Activated naive CD4-positive, alpha-beta T cell treated with anti-CD3 and anti-CD28 coated beads, Interleukin-2, amount 50 U/mL, for 72 hours (primary cell): ENCODE data around the gene LBHD2. TPM values are rescaled to one million over a fixed set of nuclear protein-coding genes. Genes with fewer than 3 reads are reported as not detected.
A peak's percentile ranks its signal among the peaks of the same experiment; 100 is the strongest.

Experiments used
- ATAC-seq, 2 donors: fragments of 150-1000 bp; cut with Tn5 transposase; 2 replicates each; pipeline ENCODE4 v1.10.0; 2021; ENCODE audit warnings: mild to moderate bottlenecking in 2 of 2, moderate library complexity in 2 of 2
- DNase-seq, 2 donors: peaks; one replicate each; pipeline ENCODE4 v3.0.0; 2021 to 2022; ENCODE audit warnings: low spot score in 2 of 2
- H3K27ac Mint-ChIP-seq, 2 donors: one replicate each; pipeline ENCODE4 v1.8.0; 2022; ENCODE audit warnings: mild to moderate bottlenecking in 2 of 2, mixed read lengths in 2 of 2
- H3K36me3 Mint-ChIP-seq, 2 donors: one replicate each; pipeline ENCODE4 v1.8.0; 2022; ENCODE audit warnings: mixed read lengths in 2 of 2
- H3K9me3 Mint-ChIP-seq, 2 donors: one replicate each; pipeline ENCODE4 v1.8.0; 2022; ENCODE audit warnings: mixed read lengths in 2 of 2
- total RNA-seq, 2 donors: library from RNA; stranded (reverse); gene quantifications; one replicate each; pipeline ENCODE4 v1.2.3, GENCODE V29; 2022

Gene LBHD2
- total RNA-seq, 2 donors from 2014 or later: not detected

DNA sequence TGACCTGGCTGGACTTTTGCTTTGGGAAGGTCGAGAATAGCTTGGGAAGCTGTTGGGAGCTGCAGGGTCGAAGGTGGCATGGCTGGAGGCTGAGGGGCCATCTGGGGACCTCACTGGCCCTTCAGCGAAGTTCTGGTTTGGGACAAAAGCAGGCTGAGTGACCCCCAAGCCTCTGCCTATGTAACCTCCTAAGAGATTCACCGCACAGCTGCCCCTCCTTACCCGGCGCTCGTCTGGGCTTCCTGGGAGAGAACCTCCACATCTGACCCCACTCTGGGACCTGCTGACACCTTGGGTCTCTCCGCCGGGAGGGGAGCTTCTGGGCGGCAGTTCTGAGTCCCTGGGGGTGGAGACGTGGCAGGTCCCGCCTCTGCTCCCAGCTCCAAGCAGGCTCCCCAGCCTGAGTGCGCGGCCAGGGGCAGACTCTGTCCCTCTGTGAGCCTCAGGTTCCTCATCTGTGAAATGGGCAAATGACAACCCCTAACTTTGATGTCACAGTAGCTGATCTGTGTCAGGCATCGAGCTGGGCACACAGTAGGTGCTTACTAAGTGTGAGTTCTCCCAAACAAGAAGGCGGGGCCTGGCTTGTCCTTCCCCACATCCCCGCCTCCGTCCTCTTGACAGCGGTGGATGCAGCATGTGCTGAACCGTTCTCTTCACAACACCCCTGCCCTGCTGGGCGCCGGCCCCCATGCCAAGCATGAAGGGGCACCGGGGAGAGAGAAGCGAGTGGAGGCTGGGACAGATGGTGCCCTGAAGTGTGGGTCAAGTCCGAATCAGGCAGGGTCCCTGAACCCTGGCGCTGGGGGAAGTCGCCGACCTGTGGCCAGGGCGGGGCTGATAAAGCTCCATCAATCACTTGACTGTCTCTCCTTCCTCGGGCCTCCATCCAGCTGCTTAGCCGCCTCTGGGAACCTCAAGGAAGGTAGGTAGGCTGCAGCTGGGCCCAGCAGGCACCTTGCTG, 14.3 kb downstream of the LBHD2 start:
- Mint-ChIP-seq H3K36me3 (no peaks in the 10 kb centered on the region), H3K9me3 (no peaks in the 10 kb centered on the region), H3K27ac (no peak overlapping the region)
- DNase-seq (no peak), ATAC-seq (no peak)

DNA sequence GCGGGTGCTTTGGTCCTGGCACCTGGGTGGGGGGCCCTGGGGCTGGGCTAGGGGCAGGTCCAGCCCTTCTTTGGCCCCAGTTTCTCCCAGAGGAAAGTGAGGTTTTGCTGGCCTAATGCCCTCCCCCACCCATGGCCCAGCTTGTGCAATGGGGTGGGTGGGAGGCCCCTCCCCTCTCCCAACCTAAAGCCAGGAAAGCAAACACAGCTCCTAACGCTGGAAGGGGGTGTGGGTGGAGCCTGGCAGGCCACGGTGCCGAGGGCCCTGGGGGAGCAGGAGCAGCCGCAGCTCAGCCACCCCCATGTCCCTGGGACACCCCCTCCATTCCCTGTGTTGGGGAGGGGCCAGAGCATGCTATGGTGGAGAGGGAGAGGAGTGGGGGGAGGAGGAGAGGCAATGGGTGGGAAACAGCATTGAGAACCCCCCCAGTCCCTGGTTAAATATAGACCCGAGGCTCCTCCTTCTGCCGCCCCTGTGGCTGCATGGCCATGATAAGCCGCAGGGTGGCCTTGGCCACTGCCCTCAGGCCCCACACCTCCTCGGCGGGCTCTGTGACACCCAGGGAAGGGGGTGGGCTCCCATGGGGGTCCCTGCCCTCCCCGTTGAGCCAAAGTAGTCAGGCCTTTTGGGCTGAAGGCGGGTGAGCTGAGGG, 15.2 kb downstream of the LBHD2 start:
- no peak for ATAC-seq
- H3K36me3 Mint-ChIP-seq: no peaks in the 10 kb centered on the region

DNA sequence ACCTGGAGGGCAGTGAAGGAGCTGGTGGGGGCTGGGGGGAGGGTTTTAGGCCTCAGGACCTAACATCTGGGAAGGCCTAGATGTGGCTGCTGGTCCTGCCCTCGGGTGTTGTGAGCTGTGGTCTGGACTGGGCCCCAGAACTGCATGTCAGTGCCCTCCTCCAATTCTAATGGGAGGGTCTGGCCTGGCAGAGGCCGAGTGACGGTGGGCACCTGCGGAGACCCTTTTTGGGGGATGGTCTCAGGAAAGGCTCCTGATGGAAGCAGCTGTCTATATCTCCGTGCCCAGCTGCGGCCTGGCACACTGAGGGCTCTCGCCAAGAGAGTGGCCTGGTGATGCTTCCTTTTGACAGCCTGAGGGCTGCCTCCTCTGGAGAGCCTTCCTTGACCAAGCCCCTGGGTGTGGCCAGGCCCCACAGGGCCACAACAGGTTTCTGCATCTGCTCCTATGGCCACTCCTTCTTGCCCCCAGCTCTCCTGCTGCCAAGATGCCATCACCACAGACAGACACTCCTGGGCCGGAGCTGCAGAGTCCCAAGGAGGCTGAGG, 15.8 kb downstream of the LBHD2 start:
- Mint-ChIP-seq H3K36me3 (no peaks in the 10 kb centered on the region), H3K27ac (no peak overlapping the region), H3K9me3 (no peaks in the 10 kb centered on the region)
- DNase-seq (no peak), ATAC-seq (no peak)

More for the DNA sequence above, 15.2 kb downstream of the LBHD2 start:
- H3K27ac Mint-ChIP-seq: no peak overlapping the region
- DNase-seq: no peak
- H3K9me3 Mint-ChIP-seq: no peaks in the 10 kb centered on the region

DNA sequence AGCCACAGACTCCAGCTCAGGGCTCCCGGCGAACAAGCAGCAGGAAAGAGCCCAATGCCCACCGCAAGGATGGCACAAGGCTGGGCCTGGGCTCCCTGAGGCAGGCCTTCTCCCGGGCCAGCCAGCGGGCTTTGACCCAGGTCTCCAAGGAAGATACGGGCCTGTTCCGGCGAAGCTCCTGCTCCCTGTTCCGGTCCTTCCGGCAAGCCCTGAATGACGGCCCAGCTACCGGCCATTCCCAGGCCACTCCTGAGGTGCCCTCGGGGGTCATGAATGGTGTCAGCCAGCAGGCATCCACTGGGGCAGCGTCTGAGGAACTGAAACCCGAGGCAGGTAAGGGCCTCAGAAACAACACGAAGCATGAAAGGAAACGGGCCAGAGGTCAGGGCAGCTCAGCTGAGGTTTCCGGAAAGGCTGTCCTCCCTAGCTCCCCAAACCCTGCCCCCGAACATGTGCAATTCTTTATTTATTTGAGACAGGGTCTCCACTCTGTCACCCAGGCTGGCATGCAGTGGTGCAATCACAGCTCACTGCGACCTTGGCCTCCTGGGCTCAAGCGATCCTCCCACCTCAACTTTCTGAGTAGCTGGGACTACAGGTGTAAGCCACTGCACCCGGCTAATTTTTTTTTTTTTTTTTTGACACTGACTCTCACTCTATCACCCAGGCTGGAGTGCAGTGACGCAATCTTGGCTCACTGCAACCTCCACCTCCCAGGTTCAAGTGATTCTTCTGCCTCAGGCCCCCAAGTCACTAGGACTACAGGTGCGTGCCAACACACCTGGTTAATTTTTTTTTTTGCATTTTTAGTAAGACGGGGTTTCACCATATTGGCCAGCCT, 16.5 kb downstream of the LBHD2 start:
- Mint-ChIP-seq H3K36me3 (no peaks in the 10 kb centered on the region), H3K9me3 (no peaks in the 10 kb centered on the region), H3K27ac (no peak overlapping the region)
- ATAC-seq (no peak), DNase-seq (no peak)

DNA sequence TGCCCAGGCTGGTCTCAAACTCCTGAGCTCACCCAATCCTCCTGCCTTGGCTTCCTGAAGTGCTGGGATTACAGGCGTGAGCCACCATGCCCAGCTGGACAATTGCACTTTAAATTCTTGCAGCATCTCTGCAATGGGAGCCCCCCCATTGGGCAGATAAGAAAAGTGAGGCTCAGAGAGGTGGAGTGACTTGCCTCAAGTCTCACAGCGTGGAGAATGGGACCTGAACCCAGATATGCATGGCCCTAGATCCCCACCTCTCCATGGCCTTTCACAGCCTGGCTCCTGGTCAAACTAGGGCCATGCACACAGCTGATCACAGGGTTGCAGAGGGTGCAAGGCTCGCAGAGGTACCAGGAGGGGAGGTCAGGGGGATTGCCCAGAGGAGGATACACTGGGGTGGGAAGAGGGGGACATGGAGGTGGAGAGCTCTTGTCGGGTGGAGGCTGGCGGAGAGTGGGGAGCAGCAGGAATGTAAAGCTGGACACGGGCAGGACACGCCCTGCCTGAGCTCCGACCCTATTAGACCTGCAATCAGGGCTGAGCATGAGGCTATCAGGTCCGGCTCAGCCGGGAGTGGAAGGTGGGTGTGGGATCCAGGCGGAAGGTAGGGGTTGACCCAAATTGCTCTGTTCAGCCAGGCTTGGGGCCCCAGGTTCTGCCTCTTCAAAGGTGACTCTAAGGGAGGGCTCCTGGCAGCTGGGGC, 17.4 kb downstream of the LBHD2 start:
- Mint-ChIP-seq H3K36me3 (no peaks in the 10 kb centered on the region), H3K9me3 (no peaks in the 10 kb centered on the region), H3K27ac (no peak overlapping the region)
- ATAC-seq: no peak
- DNase-seq: no peak

DNA sequence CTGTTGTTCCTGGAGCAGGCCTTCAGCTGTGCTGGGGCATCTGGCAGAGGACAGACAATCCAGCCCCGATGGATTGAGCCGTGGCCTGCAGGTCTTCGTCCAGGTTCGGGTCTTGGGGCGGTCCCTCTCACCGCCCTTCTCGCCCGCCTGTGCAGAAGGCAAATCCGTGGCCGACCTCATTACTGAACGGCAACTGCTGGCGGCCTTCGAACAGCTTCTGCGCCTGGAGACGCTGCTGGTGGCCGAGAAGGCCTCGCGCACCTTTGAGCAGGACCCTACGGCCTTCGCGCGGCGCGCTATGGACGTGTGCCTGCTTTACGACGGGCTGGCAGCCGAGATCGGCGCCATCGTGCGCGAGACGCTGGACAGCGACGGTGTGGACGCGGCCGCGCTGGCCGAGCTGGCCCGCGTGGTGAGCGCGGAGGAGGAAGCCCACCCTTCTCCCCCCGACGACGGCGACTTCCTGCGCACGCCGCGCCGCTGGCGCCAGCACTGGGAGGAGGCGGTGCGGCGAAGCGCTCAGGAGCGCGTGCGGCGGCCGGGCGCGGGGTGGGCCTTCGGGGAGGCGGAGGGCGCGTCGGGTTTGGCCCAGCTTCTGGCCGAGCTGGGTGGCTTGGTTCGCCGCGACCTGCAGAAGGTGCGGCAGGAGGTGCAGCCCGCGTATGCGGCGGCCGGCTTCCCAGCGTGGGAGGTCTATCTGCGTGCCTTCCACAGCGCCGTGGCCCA, 18.1 kb downstream of the LBHD2 start:
- Mint-ChIP-seq H3K27ac (no peak overlapping the region), H3K9me3 (no peaks in the 10 kb centered on the region), H3K36me3 (no peaks in the 10 kb centered on the region)
- ATAC-seq: no peak
- DNase-seq: no peak

DNA sequence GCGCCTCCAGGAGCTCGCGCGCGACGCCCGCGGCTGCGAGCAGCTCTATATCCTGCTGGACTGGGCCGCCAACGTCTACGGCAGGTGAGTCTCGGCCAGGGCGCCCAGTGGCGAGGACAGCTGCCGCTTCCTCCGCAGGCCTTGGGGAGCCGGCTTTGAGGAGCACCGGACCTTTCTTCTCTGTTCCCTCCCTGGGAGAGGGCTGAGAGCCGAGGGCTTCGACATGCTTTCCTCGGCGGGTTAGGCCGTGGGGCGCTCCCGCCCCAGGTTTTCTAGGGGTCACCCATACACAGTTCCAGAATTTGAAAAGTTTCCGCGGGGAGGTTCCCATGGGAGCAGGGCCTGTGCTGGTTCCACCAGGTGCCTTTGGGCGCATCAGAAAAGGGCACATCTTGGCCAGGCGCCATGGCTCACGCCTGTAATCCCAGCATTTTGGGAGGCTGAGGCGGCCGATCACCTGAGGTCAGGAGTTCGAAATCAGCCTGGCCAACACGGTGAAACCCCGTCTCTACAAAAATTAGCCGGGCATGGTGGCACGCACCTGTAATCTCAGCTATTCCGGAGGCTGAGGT, 18.8 kb downstream of the LBHD2 start:
- Mint-ChIP-seq H3K9me3 (no peaks in the 10 kb centered on the region), H3K36me3 (no peaks in the 10 kb centered on the region), H3K27ac (no peak overlapping the region)
- ATAC-seq (no peak), DNase-seq (no peak)

DNA sequence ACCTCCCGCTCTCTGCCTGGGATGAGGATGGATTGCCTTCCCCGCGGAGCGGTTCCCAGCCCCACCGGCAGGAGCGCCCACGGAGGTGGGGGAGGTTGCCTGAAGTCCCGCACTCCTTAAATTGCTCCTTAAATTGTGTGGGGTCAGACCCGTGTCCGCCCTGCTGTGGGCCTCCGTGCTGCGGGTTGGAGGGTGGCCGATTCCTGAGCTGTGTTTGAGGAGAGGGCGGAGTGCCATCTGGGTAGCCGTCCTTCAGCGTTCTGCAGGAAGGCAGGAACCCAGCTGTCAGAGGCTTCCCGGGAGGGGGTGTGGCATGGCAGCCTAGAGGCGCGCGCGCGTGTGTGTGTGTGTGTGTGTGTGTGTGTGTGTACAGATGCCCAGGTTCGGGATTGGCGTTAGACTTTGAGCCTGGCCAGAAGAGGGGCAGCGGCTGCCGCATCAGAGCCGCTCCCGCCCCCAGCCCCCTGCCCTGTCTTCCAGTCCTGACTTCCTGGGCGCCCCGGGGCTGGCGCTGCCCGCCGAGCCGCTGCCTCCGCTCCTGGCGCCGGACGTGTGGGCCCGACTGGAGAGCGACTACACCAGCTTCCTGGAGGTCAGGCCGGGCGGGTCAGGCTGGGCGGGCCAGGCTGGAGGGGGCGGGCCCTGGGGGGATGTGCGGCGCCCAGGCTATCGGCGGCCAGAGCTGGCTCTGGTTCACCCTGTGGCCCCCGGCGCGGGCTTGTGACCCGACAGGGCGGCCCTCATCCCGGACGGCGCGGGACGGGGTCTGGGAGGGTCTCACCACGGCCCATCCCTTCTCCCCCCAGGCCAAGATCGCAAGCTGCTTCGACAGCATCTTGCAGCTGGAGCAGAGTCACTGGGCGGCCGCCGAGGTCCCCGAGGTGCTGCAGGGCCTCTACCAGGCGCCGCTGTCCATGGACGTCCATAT, 19.7 kb downstream of the LBHD2 start:
- no peaks in the 10 kb centered on the region for H3K9me3 Mint-ChIP-seq
- no peaks in the 10 kb centered on the region for H3K36me3 Mint-ChIP-seq
- ATAC-seq: no peak
- H3K27ac Mint-ChIP-seq: no peak overlapping the region
- DNase-seq: no peak

DNA sequence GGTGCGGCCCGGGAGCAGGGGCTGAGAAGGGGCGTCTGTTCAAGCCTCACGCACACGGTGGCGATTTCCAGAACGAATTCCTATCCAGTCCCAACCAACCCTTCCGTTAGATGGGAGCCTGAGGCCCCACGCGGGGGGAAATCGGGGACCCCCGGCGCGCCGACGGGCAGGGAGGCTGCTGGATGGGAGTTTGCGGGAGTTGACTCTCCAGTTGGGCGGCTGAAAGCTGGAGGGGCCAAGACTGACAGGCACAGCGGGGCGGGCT, 20.3 kb downstream of the LBHD2 start:
- DNase-seq: no peak
- H3K27ac Mint-ChIP-seq: no peak overlapping the region
- ATAC-seq: no peak

DNA sequence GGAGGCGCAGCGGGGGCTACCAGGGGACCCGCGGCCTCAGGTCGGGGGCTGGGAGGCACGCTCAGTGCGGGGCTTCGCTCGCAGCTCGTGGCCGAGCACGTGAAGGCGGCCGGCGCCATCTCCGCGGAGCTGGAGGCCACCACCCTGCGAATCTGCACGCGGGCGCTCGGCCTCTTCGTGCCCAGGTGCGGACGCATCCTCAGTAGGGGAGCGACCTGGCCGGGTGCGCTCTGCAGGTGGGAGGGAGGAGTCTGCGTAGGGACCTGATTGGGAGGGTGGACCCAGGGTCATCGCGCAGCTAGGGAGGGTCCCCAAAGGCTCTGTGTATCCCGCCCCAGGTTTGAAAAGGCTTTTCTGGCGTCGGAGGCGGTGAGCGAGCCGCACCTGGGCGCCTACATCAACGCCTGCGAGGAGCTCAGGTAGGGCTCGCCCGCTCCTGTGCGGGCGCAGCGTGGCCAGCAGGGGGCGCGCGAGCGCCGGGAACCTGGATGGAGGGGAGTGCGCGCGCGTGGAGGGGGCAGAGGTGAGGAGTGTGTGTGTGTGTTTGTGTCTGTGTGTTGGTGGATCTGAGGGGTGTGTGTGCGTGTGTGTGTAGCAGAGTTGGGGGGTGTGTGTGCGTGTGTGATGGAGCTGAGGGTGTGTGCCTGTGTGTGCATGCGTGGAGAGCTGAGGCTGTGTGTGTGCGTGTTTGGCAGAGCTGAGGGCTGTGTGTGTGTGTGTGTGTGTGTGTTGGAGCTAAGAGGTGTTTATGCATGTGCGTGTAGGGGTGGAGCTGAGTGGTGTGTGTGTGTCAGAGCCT, 20.8 kb downstream of the LBHD2 start:
- DNase-seq: peak in 1 of 2 donors; percentile 83
- peak; percentile 81 to 88 for ATAC-seq
- no peaks in the 10 kb centered on the region for H3K9me3 Mint-ChIP-seq
- H3K27ac Mint-ChIP-seq: no peak overlapping the region
- no peaks in the 10 kb centered on the region for H3K36me3 Mint-ChIP-seq

More for the DNA sequence above, 20.3 kb downstream of the LBHD2 start:
- no peaks in the 10 kb centered on the region for H3K9me3 Mint-ChIP-seq
- H3K36me3 Mint-ChIP-seq: no peaks in the 10 kb centered on the region

DNA sequence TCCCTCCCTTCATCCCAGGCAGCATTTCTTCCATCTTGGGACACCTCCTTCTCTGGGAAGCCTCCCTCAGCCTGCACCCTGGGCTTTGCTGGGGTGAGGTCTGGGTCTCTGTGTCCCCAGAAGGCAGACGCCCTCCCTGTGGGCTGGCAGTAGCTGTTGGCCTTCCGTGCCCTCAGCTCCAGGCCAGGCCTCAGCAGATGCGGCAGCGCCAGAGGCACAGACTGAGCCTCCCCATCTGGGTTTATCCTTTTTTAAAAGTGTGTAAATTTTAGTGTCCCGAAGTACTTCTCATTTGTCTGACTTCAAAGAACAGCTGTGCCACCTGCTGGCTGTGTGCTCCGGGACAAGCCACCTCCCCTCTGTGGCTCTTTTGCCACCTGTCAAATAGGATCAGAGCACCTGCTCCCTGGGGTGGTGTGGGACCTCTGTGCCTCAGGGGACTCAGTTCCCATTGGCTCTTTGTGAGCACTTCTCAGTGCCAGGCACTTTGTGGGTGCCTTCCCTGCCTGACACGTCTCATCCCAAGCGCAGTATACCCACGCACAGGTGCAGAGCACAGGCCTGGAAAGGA, 21.7 kb downstream of the LBHD2 start:
- DNase-seq (no peak), ATAC-seq (no peak)
- Mint-ChIP-seq H3K27ac (no peak overlapping the region), H3K9me3 (no peaks in the 10 kb centered on the region), H3K36me3 (no peaks in the 10 kb centered on the region)

DNA sequence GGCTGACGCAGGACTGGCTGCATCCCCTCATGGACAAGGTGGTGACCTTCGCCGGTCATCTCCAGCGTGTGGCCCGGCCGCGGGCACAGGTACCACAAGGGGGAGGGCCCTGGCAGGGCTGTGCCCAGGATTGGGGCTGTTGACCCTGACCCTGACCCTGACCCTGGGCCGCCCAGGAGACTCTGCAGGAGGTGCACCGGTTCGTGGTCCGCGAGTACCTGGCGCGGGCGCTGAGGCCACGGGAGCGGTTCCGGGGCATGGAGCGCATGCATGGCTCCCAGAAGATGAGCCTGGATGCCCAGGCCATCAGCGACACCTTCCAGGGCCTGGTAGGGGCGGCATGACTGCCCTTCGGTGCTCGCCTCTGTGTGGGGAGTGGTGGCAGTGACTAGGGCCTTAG, 23.4 kb downstream of the LBHD2 start:
- no peaks in the 10 kb centered on the region for H3K9me3 Mint-ChIP-seq
- no peak for DNase-seq
- ATAC-seq: no peak
- no peak overlapping the region for H3K27ac Mint-ChIP-seq
- H3K36me3 Mint-ChIP-seq: no peaks in the 10 kb centered on the region

DNA sequence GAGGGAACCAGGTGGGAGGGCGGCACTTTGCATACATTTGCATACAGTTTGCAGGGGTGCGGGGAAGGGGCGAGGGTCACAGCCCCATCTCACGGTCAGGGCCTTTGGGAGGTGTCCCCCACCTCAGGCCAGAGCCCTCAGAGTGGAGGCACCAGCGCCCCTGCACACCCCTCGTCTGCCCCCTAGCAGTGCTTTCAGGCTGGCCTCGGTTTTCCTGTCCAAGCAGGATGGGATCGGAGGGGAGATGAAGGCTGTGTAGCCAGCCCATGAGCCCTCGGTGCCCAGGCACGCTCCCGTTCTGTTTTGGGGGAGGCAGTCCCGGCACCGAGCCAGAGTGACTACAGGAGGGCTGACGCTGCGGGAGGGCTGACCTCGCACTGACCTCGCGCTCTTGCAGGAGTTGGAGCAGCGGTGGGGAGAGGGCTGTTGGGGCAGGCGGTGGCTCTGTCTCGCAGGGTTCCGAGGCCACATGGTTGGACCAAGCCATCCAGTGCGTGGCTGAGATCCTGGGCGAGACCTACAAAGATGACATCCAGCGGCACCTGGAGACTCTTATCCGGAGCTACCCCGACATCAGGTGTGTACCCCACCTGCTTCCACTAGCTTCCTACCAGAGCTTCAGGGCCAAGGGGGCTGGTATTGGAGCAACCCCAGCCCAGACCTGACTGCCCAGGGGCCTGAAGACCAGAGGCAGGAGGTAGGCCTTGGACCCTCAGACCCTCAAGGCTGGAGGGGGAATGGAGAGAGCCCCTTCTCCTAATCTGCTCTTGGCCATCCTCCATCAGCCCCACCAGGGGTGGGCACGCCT, 24.1 kb downstream of the LBHD2 start:
- DNase-seq (no peak), ATAC-seq (no peak)
- Mint-ChIP-seq H3K27ac (no peak overlapping the region), H3K9me3 (no peaks in the 10 kb centered on the region), H3K36me3 (no peaks in the 10 kb centered on the region)
